ENCODE results near the gene FGF13. TPM values are rescaled to one million over a fixed set of nuclear protein-coding genes. Genes with fewer than 3 reads are reported as not detected.

The FGF13 gene
- total RNA-seq, 1 experiment from 2014 or later, result not detected

GRCh38 chrX:138638996-138639395 lies 72.5 kb downstream of the FGF13 start:
- Histone ChIP-seq H3K4me3 (ENCODE audit: low read depth in 2 of 2, low read length in 2 of 2) (no peak overlapping the region), H3K27me3 (ENCODE audit: control insufficient read depth, insufficient read depth, low read length) (no peaks in the 10 kb centered on the region), H3K4me1 (ENCODE audit: control insufficient read depth, insufficient read depth, low read length) (no peaks in the 10 kb centered on the region), H3K9me3 (ENCODE audit: control insufficient read depth, insufficient read depth, low read depth, low read length) (no peaks in the 10 kb centered on the region), H3K36me3 (ENCODE audit: control insufficient read depth, insufficient read depth, low read length) (no peaks in the 10 kb centered on the region), H3K27ac (ENCODE audit: low read length) (no peak overlapping the region)
- in situ Hi-C loops (cut with HindIII; ENCODE audit: low pct_unique_long_range_greater_than_20kb, low sequenced_read_pairs) (no loop called here), intact Hi-C loops (cut with micrococcal nuclease; ENCODE audit: unreplicated experiment) (no loop called here)
- ATAC-seq (no peak), DNase-seq (ENCODE audit: low read depth, low spot score) (no peak)
- TF ChIP-seq TCF7L2 (IDR thresholded peaks at IDR 0.05; ENCODE audit: low read depth, low read length), result no peak
- TF ChIP-seq CTCF (IDR thresholded peaks at IDR 0.05), result no peak
- no peak for TF ChIP-seq REST (IDR thresholded peaks at IDR 0.05; ENCODE audit: insufficient read depth in 1 of 2, low read depth in 2 of 2, low read length in 1 of 2)
- TF ChIP-seq SIN3A (IDR thresholded peaks at IDR 0.05; ENCODE audit: borderline replicate concordance, insufficient read depth, low read depth, low read length), result no peak
- no peak for TF ChIP-seq POLR2AphosphoS5 (IDR thresholded peaks at IDR 0.05; ENCODE audit: low read depth, low read length)
- BruUV-seq (replicated peaks), result no TSS peak
- ChIA-PET CTCF (no interaction called here), POLR2A (no interaction called here)

Small RNA genes lying within 50 kb of the gene (microRNA-seq; reads per million reads assigned to microRNA genes)
- not detected for gene MIR504 (ENCODE audit: unreplicated experiment)
